ENCODE measurements around the gene SAMHD1. TPM values are rescaled to one million over a fixed set of nuclear protein-coding genes. Genes with fewer than 3 reads are reported as not detected.
A peak's percentile ranks its signal among the peaks of the same experiment; 100 is the strongest.

SAMHD1 gene
- total RNA-seq, 1 experiment from 2014 or later, result 54.3 TPM

DNA sequence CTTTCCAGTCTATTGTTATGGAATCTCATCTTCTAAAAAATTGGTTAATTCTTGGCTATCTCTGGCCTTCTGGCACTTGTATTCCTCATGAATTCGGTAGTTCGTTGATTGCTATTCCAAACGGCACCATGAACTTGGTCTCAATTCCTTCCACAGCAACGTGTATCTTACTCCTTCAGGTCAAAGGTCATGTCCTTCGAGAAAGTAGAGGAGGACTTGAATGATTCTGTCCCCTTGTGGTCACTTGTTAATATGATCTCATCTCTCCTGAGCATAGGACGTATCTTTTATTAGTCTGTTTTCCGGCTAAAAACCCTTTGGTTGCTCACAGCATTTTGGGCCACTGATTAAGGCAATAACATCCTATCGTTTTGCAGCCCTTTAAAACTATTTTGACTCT lies 66.2 kb downstream of the SAMHD1 start:
- no peaks in the 10 kb centered on the region for H3K27me3 Mint-ChIP-seq (ENCODE audit: unreplicated experiment)
- no peaks in the 10 kb centered on the region for H3K9me3 Mint-ChIP-seq (ENCODE audit: low read depth, unreplicated experiment)
- peaks cover 61% of the 10 kb centered on the region for H3K4me1 Mint-ChIP-seq (ENCODE audit: low read depth, unreplicated experiment)
- peaks cover 17% of the 10 kb centered on the region for H3K36me3 Mint-ChIP-seq (ENCODE audit: insufficient read depth, unreplicated experiment)
- no peak overlapping the region for H3K27ac Mint-ChIP-seq (ENCODE audit: unreplicated experiment)
- CTCF ChIA-PET, result interaction anchor here (0.6 to 1.5 kb wide), 4 partner anchors 22 to 610 kb away, joined by 4 to 5 read pairs (median 5); a partner anchor contains a TSS
- no peak overlapping the region for H3K4me3 Mint-ChIP-seq (ENCODE audit: low read depth, unreplicated experiment)
- intact Hi-C loops (cut with micrococcal nuclease; ENCODE audit: unreplicated experiment), result loop anchor here (5.0 to 10.0 kb wide), 3 partner anchors 51 to 273 kb away; partner anchors contain the start of gene DSN1
- no TSS peak for BruUV-seq (replicated peaks)
- DNase-seq, result no peak
- TF ChIP-seq, protein P1, sequence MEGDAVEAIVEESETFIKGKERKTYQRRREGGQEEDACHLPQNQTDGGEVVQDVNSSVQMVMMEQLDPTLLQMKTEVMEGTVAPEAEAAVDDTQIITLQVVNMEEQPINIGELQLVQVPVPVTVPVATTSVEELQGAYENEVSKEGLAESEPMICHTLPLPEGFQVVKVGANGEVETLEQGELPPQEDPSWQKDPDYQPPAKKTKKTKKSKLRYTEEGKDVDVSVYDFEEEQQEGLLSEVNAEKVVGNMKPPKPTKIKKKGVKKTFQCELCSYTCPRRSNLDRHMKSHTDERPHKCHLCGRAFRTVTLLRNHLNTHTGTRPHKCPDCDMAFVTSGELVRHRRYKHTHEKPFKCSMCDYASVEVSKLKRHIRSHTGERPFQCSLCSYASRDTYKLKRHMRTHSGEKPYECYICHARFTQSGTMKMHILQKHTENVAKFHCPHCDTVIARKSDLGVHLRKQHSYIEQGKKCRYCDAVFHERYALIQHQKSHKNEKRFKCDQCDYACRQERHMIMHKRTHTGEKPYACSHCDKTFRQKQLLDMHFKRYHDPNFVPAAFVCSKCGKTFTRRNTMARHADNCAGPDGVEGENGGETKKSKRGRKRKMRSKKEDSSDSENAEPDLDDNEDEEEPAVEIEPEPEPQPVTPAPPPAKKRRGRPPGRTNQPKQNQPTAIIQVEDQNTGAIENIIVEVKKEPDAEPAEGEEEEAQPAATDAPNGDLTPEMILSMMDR (IDR thresholded peaks at IDR 0.05; ENCODE audit: unreplicated experiment), result peak; percentile 29

DNA sequence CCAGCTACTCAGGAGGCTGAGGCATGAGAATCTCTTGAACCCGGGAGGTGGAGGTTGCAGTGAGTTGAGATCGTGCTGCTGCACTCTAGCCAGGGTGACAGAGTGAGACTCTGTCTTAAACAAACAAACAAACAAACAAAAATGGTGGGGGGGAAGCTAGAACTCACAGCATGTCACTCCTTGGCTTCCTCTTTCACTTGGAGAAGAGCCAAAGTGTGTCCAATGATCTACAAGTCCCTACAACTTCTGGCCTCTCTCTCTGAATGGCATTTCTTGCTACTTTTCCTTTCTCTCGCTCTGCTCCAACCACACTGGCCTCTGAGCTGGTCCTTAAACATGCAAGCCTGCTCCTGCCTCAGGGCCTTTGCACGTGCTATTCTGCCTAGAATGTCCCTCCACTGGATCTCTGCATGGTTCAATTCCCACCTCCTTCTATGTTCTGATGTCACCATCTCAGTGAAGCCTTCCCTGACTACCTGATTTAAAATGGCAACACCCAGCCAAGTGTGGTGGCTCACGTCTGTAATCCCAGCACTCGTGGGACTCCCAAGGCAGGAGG lies 67.5 kb downstream of the SAMHD1 start:
- TF ChIP-seq, protein P1 (IDR thresholded peaks at IDR 0.05; ENCODE audit: unreplicated experiment), result no peak
- CTCF ChIA-PET, result no interaction called here
- Mint-ChIP-seq H3K9me3 (ENCODE audit: low read depth, unreplicated experiment) (no peaks in the 10 kb centered on the region), H3K4me1 (ENCODE audit: low read depth, unreplicated experiment) (peaks cover 61% of the 10 kb centered on the region), H3K27me3 (ENCODE audit: unreplicated experiment) (no peaks in the 10 kb centered on the region), H3K27ac (ENCODE audit: unreplicated experiment) (peak overlapping the region; percentile 22), H3K4me3 (ENCODE audit: low read depth, unreplicated experiment) (no peak overlapping the region), H3K36me3 (ENCODE audit: insufficient read depth, unreplicated experiment) (peaks cover 17% of the 10 kb centered on the region)
- intact Hi-C loops (cut with micrococcal nuclease; ENCODE audit: unreplicated experiment), result loop anchor here (10.0 kb wide), 2 partner anchors 49 to 109 kb away; partner anchors contain the start of gene DSN1
- no TSS peak for BruUV-seq (replicated peaks)
- no peak for DNase-seq

DNA sequence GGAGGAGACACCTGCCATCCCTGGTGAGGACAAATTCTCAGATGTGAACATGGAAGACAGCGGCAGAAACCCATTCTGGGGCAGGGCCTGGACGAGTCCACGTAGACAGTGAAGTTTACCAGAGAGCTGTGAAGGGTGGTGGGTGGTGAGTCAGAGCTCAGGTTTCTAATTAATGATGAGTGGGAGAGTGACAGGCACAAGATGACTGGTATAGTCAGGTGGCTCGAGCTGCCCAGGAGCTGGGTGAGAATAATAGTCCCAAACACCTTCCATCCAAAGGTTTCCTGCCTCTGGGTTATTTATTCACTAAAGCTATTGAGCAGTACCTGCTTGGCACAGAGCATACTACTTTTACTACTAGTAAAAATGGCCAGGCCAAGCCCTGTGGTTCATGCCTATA lies 69.6 kb downstream of the SAMHD1 start:
- Mint-ChIP-seq H3K9me3 (ENCODE audit: low read depth, unreplicated experiment) (no peaks in the 10 kb centered on the region), H3K4me3 (ENCODE audit: low read depth, unreplicated experiment) (no peak overlapping the region), H3K4me1 (ENCODE audit: low read depth, unreplicated experiment) (peaks cover 55% of the 10 kb centered on the region), H3K27ac (ENCODE audit: unreplicated experiment) (peak overlapping the region; percentile 83), H3K36me3 (ENCODE audit: insufficient read depth, unreplicated experiment) (peaks cover 17% of the 10 kb centered on the region), H3K27me3 (ENCODE audit: unreplicated experiment) (no peaks in the 10 kb centered on the region)
- CTCF ChIA-PET, result interaction anchor here (0.6 to 2.1 kb wide), 21 partner anchors 9 to 346 kb away, joined by 3 to 18 read pairs (median 4); partner anchors contain the start of genes DSN1 and RAB5IF
- peak; percentile 88 for DNase-seq
- TF ChIP-seq, protein P1 (IDR thresholded peaks at IDR 0.05; ENCODE audit: unreplicated experiment), result no peak
- intact Hi-C loops (cut with micrococcal nuclease; ENCODE audit: unreplicated experiment), result loop anchor here (10.0 kb wide), 2 partner anchors 47 to 107 kb away; partner anchors contain the start of gene DSN1
- BruUV-seq (replicated peaks), result no TSS peak

DNA sequence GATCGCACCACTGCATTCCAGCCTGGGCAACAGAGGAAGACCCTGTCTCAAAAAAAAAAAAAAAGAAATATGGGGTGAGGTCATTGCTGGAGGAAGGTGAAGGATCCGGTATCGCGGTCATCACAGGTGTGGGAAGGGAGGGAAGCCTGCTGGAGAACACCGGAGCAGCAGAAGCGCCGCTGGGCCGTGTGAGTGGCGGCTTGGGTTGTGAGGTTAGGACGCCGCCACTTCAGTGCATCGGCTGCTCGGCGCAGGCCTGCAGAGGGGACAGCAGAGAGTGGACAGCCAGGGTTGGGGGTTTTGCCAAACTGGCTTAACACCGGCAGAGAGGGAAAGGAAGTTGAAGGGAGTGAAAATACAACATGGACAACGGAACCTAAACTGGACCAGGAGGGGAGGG lies 70.2 kb downstream of the SAMHD1 start:
- TF ChIP-seq, protein P1 (IDR thresholded peaks at IDR 0.05; ENCODE audit: unreplicated experiment), result no peak
- Mint-ChIP-seq H3K36me3 (ENCODE audit: insufficient read depth, unreplicated experiment) (peaks cover 17% of the 10 kb centered on the region), H3K4me3 (ENCODE audit: low read depth, unreplicated experiment) (no peak overlapping the region), H3K27ac (ENCODE audit: unreplicated experiment) (peak overlapping the region; percentile 83), H3K4me1 (ENCODE audit: low read depth, unreplicated experiment) (peaks cover 55% of the 10 kb centered on the region), H3K27me3 (ENCODE audit: unreplicated experiment) (no peaks in the 10 kb centered on the region), H3K9me3 (ENCODE audit: low read depth, unreplicated experiment) (no peaks in the 10 kb centered on the region)
- BruUV-seq (replicated peaks), result no TSS peak
- no peak for DNase-seq
- CTCF ChIA-PET, result interaction anchor here (0.6 to 2.1 kb wide), 19 partner anchors 8 to 345 kb away, joined by 3 to 18 read pairs (median 4); partner anchors contain the start of genes DSN1 and RAB5IF
- intact Hi-C loops (cut with micrococcal nuclease; ENCODE audit: unreplicated experiment), result loop anchor here (10.0 kb wide), 2 partner anchors 47 to 107 kb away; partner anchors contain the start of gene DSN1
